Activated T-cell treated with anti-CD3 and anti-CD28 coated beads, Interleukin-2, amount 50 U/mL, for 4 hours (primary cell): ENCODE data around the gene SCUBE3. TPM values are rescaled to one million over a fixed set of nuclear protein-coding genes. Genes with fewer than 3 reads are reported as not detected.

ENCODE experiments used
- ATAC-seq, 2 donors: fragments of 200-7000 bp; cut with Tn5 transposase; one replicate each; pipeline ENCODE4 v1.10.0; 2021
- DNase-seq: peaks from one replicate; pipeline ENCODE4 v3.0.0-alpha.2; 2020
- H3K27me3 Mint-ChIP-seq: one replicate; pipeline ENCODE4 v1.8.0; 2021; ENCODE audit warnings: low read depth, mixed read lengths
- H3K36me3 Mint-ChIP-seq: one replicate; pipeline ENCODE4 v1.8.0; 2022; ENCODE audit warnings: mixed read lengths; ENCODE audit not compliant: insufficient read depth
- H3K4me1 Mint-ChIP-seq: one replicate; pipeline ENCODE4 v1.8.0; 2021; ENCODE audit warnings: low read depth, mixed read lengths
- H3K4me3 Mint-ChIP-seq: one replicate; pipeline ENCODE4 v1.8.0; 2021; ENCODE audit warnings: mild to moderate bottlenecking, moderate library complexity, mixed read lengths
- H3K9me3 Mint-ChIP-seq: one replicate; pipeline ENCODE4 v1.8.0; 2021; ENCODE audit warnings: mixed read lengths
- total RNA-seq, 3 donors: library from RNA; stranded (reverse); gene quantifications; one replicate each; pipeline ENCODE4 v1.2.1, GENCODE V29; 2021

SCUBE3 gene
- total RNA-seq, 3 donors from 2014 or later: 0.03 TPM; not detected in 2

DNA sequence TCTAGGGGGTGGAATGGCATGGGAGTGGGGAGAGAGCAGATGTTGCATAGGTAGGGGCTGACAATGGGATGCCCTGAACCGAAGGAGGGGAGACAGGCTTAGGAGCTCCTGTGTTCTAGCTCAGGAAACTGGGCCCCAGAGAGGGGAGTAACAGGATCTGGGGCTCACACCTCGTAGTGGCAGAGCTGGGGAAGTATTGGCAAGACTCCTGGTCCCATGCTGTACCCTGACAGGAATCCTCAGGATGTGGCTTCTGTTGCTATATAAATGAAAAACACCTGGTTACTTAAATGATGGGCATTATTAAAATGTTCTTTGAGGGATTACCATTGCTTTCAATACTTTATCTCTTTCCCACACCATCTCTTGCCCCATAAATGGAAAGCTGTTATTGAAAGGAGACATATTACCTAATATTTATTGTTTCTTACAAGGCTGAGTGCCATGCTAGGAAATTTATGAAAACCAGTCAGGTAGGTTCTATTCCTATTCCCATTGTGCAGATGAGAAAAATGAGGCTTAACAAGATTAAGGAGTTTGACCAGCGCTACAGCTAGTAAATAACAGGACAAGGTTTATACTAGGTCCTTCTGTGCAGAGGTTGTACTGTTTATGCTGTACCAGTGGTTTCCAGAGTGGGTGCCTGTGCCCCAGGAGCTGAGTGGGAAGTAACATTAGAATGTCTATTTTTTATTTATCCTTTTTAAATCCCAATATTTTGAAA is 37.3 kb upstream of the SCUBE3 start:
- ATAC-seq (no peak), DNase-seq (no peak)
- Mint-ChIP-seq H3K27me3 (peaks cover 4% of the 10 kb centered on the region), H3K4me3 (no peak overlapping the region), H3K9me3 (no peaks in the 10 kb centered on the region), H3K4me1 (peaks cover 9% of the 10 kb centered on the region), H3K36me3 (no peaks in the 10 kb centered on the region)

- H3K4me1 Mint-ChIP-seq: peaks cover 9% of the 10 kb centered on the region
- ATAC-seq (no peak), DNase-seq (no peak)
- no peak overlapping the region for H3K4me3 Mint-ChIP-seq
- H3K9me3 Mint-ChIP-seq: no peaks in the 10 kb centered on the region
- no peaks in the 10 kb centered on the region for H3K36me3 Mint-ChIP-seq
- peaks cover 7% of the 10 kb centered on the region for H3K27me3 Mint-ChIP-seq
Measured at GRCh38 chr6:35177157-35177556, 36.6 kb upstream of the SCUBE3 start.

GRCh38 chr6:35177596-35177995 is 36.2 kb upstream of the SCUBE3 start:
- no peak for ATAC-seq
- Mint-ChIP-seq H3K4me3 (no peak overlapping the region), H3K9me3 (no peaks in the 10 kb centered on the region), H3K27me3 (peaks cover 7% of the 10 kb centered on the region), H3K4me1 (peaks cover 9% of the 10 kb centered on the region), H3K36me3 (no peaks in the 10 kb centered on the region)
- DNase-seq: no peak

GRCh38 chr6:35178012-35178411 is 35.7 kb upstream of the SCUBE3 start:
- DNase-seq: no peak
- no peaks in the 10 kb centered on the region for H3K36me3 Mint-ChIP-seq

DNA sequence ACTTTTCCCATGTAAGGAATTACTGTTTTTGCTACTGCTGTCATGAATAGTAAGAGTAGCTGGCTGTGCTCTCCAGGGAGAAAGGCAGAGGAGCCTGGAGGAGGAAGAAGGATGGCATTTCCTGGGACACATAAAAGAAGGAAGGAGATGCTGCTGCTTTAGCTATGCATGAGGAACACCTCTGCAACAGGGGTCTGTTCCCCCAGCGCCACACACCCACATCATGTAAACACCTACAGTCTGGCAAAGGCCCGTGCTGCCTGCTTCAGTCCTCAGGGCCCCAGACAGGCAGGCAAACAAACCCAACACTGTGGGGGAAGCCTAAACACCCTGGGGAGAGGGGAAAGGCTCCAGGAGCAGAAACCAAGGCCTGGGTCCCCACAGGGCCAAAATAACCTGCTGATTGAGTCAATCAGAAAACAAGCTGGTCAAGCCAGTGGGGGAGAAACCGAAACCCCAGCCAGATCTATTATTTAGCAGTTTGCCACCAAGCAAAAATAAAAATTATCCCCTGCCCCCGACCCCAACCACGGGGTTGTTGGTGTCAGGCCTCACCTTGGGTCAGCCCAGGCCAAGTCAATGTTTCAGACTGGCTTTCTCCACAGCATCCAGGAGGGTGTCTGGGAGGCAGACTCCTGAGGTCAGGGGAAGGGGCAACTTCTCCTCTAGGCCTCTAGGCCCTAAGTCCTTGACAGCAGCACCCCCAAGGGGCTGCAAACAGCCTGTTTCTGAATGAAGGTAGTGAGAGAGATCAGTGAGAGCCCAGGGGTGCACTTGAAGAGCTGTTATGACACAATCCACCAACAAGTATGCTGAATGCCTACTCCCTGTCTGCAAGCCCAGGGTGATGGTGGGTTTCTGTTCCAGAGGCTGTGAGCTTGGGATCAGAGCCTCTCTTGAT is 34.6 kb upstream of the SCUBE3 start:
- Mint-ChIP-seq H3K4me3 (no peak overlapping the region), H3K4me1 (no peaks in the 10 kb centered on the region)
- no peak for ATAC-seq

More at GRCh38 chr6:35178012-35178411, 35.7 kb upstream of the SCUBE3 start:
- Mint-ChIP-seq H3K9me3 (no peaks in the 10 kb centered on the region), H3K27me3 (peaks cover 10% of the 10 kb centered on the region), H3K4me1 (peaks cover 9% of the 10 kb centered on the region), H3K4me3 (no peak overlapping the region)
- ATAC-seq: no peak

DNA sequence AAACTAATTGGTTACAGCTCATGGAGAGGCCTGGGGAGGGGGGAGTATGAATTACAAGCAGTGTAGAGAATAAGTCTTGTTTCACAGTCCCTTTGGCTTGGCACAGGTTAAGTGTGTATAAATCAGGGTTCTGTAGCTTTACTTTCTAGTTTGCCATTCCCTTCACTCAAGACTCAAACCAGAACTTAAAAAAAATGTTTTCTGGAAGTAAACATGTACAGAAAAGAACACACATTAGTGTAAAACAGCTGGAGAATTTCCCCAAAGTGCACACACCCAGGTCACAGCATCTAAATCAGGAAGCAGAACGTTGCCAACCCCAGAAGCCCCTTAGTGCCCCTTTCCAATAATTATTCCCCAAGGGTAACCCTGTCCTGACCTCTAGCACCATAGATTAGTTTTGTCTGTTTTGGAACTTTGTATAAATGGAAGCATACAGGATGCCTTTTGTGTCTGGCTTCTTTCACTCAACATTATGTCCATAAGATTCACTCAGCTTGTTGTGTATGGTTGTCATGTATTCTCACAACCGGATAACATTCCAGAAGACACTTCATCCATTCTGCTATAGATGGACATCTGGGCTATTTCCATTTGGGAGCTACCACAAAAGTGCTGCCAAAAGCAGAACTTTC is 33.7 kb upstream of the SCUBE3 start:
- Mint-ChIP-seq H3K4me3 (no peak overlapping the region), H3K4me1 (no peaks in the 10 kb centered on the region), H3K9me3 (no peaks in the 10 kb centered on the region), H3K27me3 (peaks cover 18% of the 10 kb centered on the region), H3K36me3 (no peaks in the 10 kb centered on the region)
- DNase-seq: no peak
- ATAC-seq: no peak

More for the DNA sequence above, 34.6 kb upstream of the SCUBE3 start:
- Mint-ChIP-seq H3K36me3 (no peaks in the 10 kb centered on the region), H3K9me3 (no peaks in the 10 kb centered on the region), H3K27me3 (peaks cover 16% of the 10 kb centered on the region)
- no peak for DNase-seq

GRCh38 chr6:35181308-35181932 is 32.3 kb upstream of the SCUBE3 start:
- Mint-ChIP-seq H3K9me3 (no peaks in the 10 kb centered on the region), H3K27me3 (peaks cover 15% of the 10 kb centered on the region), H3K4me3 (no peak overlapping the region), H3K36me3 (no peaks in the 10 kb centered on the region), H3K4me1 (no peaks in the 10 kb centered on the region)
- DNase-seq: no peak
- no peak for ATAC-seq

DNA sequence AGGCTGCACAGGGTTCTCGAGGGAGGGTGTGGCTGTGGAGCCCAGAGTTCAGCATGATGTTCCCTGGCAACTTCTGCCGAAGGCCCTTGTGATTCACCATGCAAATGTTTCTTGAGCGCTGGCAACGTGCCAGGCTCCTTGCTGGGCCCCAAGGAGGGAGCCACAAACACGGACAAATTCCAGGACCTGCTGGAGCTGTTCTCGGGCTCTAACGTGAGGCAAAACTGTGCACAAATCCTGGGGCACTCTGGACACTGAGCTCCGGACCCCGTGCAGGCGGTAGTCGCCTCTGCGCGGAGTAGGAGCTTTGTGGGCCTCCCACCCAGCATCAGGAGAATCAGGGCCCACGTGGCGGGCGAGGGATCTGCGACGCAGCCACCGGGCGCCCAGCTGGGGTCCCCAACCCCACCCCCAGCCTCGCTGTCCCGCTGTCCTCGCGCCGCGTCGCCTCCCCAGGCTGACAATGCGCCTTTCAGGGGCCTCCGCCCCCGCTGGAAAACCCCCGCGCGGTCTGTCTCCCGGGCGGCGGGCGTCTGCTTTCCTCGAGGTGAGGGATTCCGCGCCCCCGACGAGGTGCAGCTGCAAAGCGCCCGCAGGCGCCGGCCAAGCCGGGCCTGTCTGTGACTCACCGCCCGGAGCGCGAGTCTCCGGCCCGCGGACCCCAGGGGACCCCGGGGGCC is 31.7 kb upstream of the SCUBE3 start:
- Mint-ChIP-seq H3K27me3 (peaks cover 15% of the 10 kb centered on the region), H3K4me1 (no peaks in the 10 kb centered on the region), H3K36me3 (no peaks in the 10 kb centered on the region), H3K4me3 (no peak overlapping the region), H3K9me3 (no peaks in the 10 kb centered on the region)
- DNase-seq (no peak), ATAC-seq (no peak)

GRCh38 chr6:35183281-35183680 is 30.5 kb upstream of the SCUBE3 start:
- Mint-ChIP-seq H3K4me1 (no peaks in the 10 kb centered on the region), H3K4me3 (no peak overlapping the region), H3K27me3 (peaks cover 16% of the 10 kb centered on the region), H3K9me3 (no peaks in the 10 kb centered on the region), H3K36me3 (no peaks in the 10 kb centered on the region)
- ATAC-seq (no peak), DNase-seq (no peak)

DNA sequence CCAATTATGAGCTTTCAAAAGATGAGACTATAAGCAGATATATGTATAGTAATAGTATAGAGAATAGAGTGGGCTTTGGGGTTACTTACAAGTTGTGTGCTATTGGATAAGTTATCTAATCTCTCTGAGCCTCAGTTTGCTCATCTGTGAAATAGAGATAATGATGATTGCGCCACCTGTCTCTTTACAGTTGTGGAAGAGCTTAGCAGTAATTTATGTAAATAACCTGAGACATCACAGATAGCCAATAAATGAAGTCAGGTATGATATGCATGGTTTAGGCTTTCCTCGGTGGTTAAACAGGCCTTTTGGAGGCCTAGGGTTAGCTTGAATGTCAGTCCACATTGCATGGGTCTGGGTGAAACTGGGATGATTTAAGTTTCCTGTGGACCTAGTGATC is 29.8 kb upstream of the SCUBE3 start:
- Mint-ChIP-seq H3K9me3 (no peaks in the 10 kb centered on the region), H3K36me3 (no peaks in the 10 kb centered on the region), H3K4me1 (no peaks in the 10 kb centered on the region), H3K4me3 (no peak overlapping the region), H3K27me3 (peaks cover 16% of the 10 kb centered on the region)
- ATAC-seq: no peak
- no peak for DNase-seq

- Mint-ChIP-seq H3K9me3 (no peaks in the 10 kb centered on the region), H3K4me1 (no peaks in the 10 kb centered on the region), H3K36me3 (no peaks in the 10 kb centered on the region), H3K27me3 (peaks cover 16% of the 10 kb centered on the region), H3K4me3 (no peak overlapping the region)
- DNase-seq (no peak), ATAC-seq (no peak)
Measured at GRCh38 chr6:35184580-35185301, 29.0 kb upstream of the SCUBE3 start.

DNA sequence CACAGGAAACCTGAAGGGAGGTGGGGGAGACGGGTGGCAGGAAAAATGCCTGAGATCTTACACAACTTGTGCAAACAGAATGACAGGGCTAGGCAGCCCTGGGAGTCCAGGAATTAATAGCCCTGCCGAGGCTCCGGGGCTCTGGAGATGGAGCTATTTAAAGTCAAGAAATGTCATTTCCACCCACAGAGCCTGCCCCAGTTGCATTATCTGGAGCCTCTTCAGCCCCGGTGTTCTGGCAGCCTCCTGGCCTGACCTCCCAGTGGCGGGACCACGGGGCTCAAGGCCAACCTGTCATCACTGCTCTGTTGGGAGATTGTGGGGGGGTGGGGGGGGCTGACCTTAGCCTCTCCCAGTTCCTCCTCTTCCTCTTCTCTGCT is 28.5 kb upstream of the SCUBE3 start:
- Mint-ChIP-seq H3K27me3 (peaks cover 16% of the 10 kb centered on the region), H3K9me3 (no peaks in the 10 kb centered on the region), H3K4me3 (no peak overlapping the region), H3K4me1 (no peaks in the 10 kb centered on the region), H3K36me3 (no peaks in the 10 kb centered on the region)
- DNase-seq (no peak), ATAC-seq (no peak)

- H3K9me3 Mint-ChIP-seq: no peaks in the 10 kb centered on the region
- DNase-seq: no peak
- no peak overlapping the region for H3K4me3 Mint-ChIP-seq
- no peaks in the 10 kb centered on the region for H3K36me3 Mint-ChIP-seq
- H3K27me3 Mint-ChIP-seq: peaks cover 18% of the 10 kb centered on the region
- no peaks in the 10 kb centered on the region for H3K4me1 Mint-ChIP-seq
- ATAC-seq: no peak
Measured at GRCh38 chr6:35185971-35186370, 27.8 kb upstream of the SCUBE3 start.
